BLaER1 (cell line): ENCODE results near the gene SMAD7.

Experiments used
- H3K27ac ChIP-seq: shearing (Covaris generic); formaldehyde crosslinking; 2 replicates; pipeline ENCODE4 v1.8.1; 2022
- H3K27me3 ChIP-seq: shearing (Covaris generic); formaldehyde crosslinking; 2 replicates; pipeline ENCODE4 v1.8.1; 2022
- H3K36me3 ChIP-seq: shearing (Covaris generic); formaldehyde crosslinking; 2 replicates; pipeline ENCODE4 v1.8.1; 2022
- H3K4me1 ChIP-seq: shearing (Covaris generic); formaldehyde crosslinking; 2 replicates; pipeline ENCODE4 v1.8.1; 2022
- H3K4me2 ChIP-seq: shearing (Covaris generic); formaldehyde crosslinking; 2 replicates; pipeline ENCODE4 v1.8.1; 2022
- H3K4me3 ChIP-seq: shearing (Covaris generic); formaldehyde crosslinking; 2 replicates; pipeline ENCODE4 v1.8.1; 2022
- H3K9ac ChIP-seq: shearing (Covaris generic); formaldehyde crosslinking; 2 replicates; pipeline ENCODE4 v1.8.1; 2022
- H3K9me3 ChIP-seq: shearing (Covaris generic); formaldehyde crosslinking; 2 replicates; pipeline ENCODE4 v1.8.1; 2022
- H4K20me1 ChIP-seq: shearing (Covaris generic); formaldehyde crosslinking; 2 replicates; pipeline ENCODE4 v1.8.1; 2022
- Cebpa-rat ChIP-seq: shearing (Covaris generic); IDR thresholded peaks from 2 replicates; pipeline ENCODE4 v1.8.1; 2022

Gene SMAD7

GRCh38 chr18:48909721-48910120 is 41.0 kb downstream of the SMAD7 start:
- Histone ChIP-seq H3K4me3 (no peak overlapping the region), H3K27ac (no peak overlapping the region)
- TF ChIP-seq Cebpa-rat, result no peak

DNA sequence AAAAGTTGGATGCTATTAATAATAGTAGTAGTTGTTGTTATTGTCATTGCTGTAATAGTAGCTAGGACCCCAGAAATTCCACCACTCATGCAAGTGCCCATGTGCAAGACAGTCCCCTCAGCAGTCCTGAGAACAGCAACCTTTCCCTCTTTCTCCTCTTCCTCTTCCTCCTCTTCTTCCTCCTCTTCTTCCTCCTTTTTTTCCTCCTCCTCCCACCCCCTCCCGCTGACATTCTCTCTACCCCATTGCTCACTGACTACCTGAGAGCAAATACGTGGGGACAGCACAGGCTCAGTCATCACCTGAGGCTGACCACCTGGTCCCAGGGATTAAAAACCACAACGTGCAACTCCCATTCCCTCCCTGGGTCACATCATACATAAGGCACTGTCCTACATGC is 41.8 kb downstream of the SMAD7 start:
- no peak for TF ChIP-seq Cebpa-rat
- H3K27ac ChIP-seq, result no peak overlapping the region
- no peaks in the 10 kb centered on the region for H3K27me3 ChIP-seq
- H4K20me1 ChIP-seq, result no peaks in the 10 kb centered on the region
- H3K4me1 ChIP-seq, result peaks cover 7% of the 10 kb centered on the region
- H3K4me3 ChIP-seq, result no peak overlapping the region
- no peaks in the 10 kb centered on the region for H3K36me3 ChIP-seq
- peaks cover 15% of the 10 kb centered on the region for H3K9me3 ChIP-seq
- H3K9ac ChIP-seq, result no peak overlapping the region
- H3K4me2 ChIP-seq, result no peak overlapping the region

More at GRCh38 chr18:48909721-48910120, 41.0 kb downstream of the SMAD7 start:
- no peaks in the 10 kb centered on the region for H4K20me1 ChIP-seq
- peaks cover 7% of the 10 kb centered on the region for H3K9me3 ChIP-seq
- H3K9ac ChIP-seq, result no peak overlapping the region
- peaks cover 12% of the 10 kb centered on the region for H3K4me1 ChIP-seq
- H3K4me2 ChIP-seq, result peak overlapping the region; percentile 17; the same call in 1 of the 2 replicates
- no peaks in the 10 kb centered on the region for H3K27me3 ChIP-seq
- H3K36me3 ChIP-seq, result no peaks in the 10 kb centered on the region

DNA sequence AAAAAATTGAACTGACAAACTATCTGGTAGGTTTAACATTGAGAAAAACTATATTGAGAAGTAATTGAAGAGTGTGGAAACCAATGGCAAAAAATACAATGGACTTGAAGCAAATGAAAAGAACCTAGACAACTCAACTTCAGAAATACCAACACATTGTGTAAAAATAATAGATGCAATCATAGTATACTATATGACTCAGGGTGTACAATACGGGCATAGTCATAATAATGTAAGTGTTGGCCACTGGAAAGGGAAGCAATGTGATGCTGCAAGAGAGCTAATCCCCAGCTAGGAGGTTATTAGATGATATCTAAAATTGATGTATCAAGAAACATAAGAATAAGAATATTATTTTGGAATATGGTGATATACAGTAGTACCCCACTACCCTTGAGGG is 45.3 kb downstream of the SMAD7 start:
- no peaks in the 10 kb centered on the region for H4K20me1 ChIP-seq
- no peaks in the 10 kb centered on the region for H3K27me3 ChIP-seq
- H3K27ac ChIP-seq, result no peak overlapping the region
- TF ChIP-seq Cebpa-rat, result no peak
- no peak overlapping the region for H3K9ac ChIP-seq
- H3K4me1 ChIP-seq, result peaks cover 7% of the 10 kb centered on the region
- no peak overlapping the region for H3K4me2 ChIP-seq
- no peak overlapping the region for H3K4me3 ChIP-seq
- peaks cover 17% of the 10 kb centered on the region for H3K9me3 ChIP-seq
- no peaks in the 10 kb centered on the region for H3K36me3 ChIP-seq

- Histone ChIP-seq H3K9ac (no peak overlapping the region), H3K27me3 (no peaks in the 10 kb centered on the region), H3K9me3 (peaks cover 17% of the 10 kb centered on the region), H3K4me3 (no peak overlapping the region), H3K36me3 (no peaks in the 10 kb centered on the region), H4K20me1 (no peaks in the 10 kb centered on the region), H3K27ac (no peak overlapping the region), H3K4me1 (peaks cover 4% of the 10 kb centered on the region), H3K4me2 (no peak overlapping the region)
- no peak for TF ChIP-seq Cebpa-rat
Observed at GRCh38 chr18:48904847-48905394, 45.8 kb downstream of the SMAD7 start.

GRCh38 chr18:48904091-48904490 is 46.7 kb downstream of the SMAD7 start:
- Histone ChIP-seq H3K9me3 (peaks cover 17% of the 10 kb centered on the region), H4K20me1 (no peaks in the 10 kb centered on the region), H3K27me3 (no peaks in the 10 kb centered on the region), H3K4me2 (no peak overlapping the region), H3K27ac (no peak overlapping the region), H3K4me3 (no peak overlapping the region), H3K36me3 (no peaks in the 10 kb centered on the region), H3K9ac (no peak overlapping the region), H3K4me1 (no peaks in the 10 kb centered on the region; the same call in 1 of the 2 replicates)
- TF ChIP-seq Cebpa-rat, result no peak

GRCh38 chr18:48902856-48903601 is 47.7 kb downstream of the SMAD7 start:
- H3K4me2 ChIP-seq, result no peak overlapping the region
- H3K9ac ChIP-seq, result no peak overlapping the region
- no peaks in the 10 kb centered on the region; the same call in 1 of the 2 replicates for H3K4me1 ChIP-seq
- H3K9me3 ChIP-seq, result peaks cover 17% of the 10 kb centered on the region
- no peak overlapping the region for H3K4me3 ChIP-seq
- no peaks in the 10 kb centered on the region for H3K36me3 ChIP-seq
- H3K27me3 ChIP-seq, result no peaks in the 10 kb centered on the region
- H4K20me1 ChIP-seq, result no peaks in the 10 kb centered on the region
- no peak for TF ChIP-seq Cebpa-rat
- H3K27ac ChIP-seq, result no peak overlapping the region

DNA sequence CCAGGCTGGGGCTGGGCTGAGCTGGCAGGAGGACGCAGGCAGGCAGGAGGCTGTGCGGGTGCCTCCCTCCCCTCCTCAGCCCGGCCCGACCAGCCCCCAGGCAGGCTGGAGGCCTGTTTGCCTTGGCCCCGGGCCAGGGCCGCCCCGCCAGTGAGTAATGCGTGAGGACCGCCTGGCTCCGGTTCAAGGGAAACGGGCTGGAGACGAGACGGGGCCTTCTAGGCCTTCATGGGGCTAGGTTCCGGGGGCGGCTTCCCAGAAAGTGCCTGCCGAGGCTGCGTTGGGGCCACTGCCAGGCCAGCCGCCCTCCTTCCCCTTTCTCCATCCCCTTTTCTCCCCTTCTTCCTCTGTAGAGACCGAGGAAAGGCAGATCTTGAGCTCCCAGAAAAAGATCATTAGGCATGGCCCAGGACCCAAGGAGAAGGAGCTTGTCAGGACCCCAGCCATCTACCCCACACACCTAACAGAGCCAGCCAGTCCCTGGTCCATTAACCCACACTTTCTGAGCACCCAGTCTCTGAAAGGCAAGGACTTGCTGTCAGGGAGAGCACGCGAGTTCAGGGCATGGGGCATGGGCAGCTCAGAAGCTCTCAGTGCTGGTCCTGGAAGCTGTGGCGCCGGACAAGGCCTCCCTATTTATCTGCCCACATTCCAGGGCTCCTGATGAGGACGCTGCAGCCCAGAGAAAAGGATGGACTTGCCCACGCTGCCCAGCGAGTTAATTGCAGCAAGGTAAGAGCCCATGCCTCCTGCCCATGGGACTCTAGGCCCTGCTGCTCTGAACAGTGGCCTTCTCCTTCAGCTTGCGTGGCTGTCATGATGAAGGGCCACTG is 48.5 kb downstream of the SMAD7 start:
- H3K27me3 ChIP-seq, result no peaks in the 10 kb centered on the region
- no peak for TF ChIP-seq Cebpa-rat
- H3K27ac ChIP-seq, result no peak overlapping the region
- no peak overlapping the region for H3K9ac ChIP-seq
- no peak overlapping the region for H3K4me3 ChIP-seq
- no peaks in the 10 kb centered on the region for H4K20me1 ChIP-seq
- peaks cover 17% of the 10 kb centered on the region for H3K9me3 ChIP-seq
- H3K4me2 ChIP-seq, result no peak overlapping the region
- H3K36me3 ChIP-seq, result no peaks in the 10 kb centered on the region
- H3K4me1 ChIP-seq, result peaks cover 4% of the 10 kb centered on the region

GRCh38 chr18:48901145-48902022 is 49.4 kb downstream of the SMAD7 start:
- no peak overlapping the region for H3K9ac ChIP-seq
- TF ChIP-seq Cebpa-rat, result no peak

GRCh38 chr18:48900469-48900868 is 50.3 kb downstream of the SMAD7 start:
- Histone ChIP-seq H3K36me3 (no peaks in the 10 kb centered on the region), H3K27ac (no peak overlapping the region), H3K9me3 (peaks cover 17% of the 10 kb centered on the region), H3K9ac (no peak overlapping the region), H3K4me1 (peaks cover 22% of the 10 kb centered on the region), H3K4me2 (no peak overlapping the region), H3K27me3 (no peaks in the 10 kb centered on the region), H4K20me1 (no peaks in the 10 kb centered on the region), H3K4me3 (no peak overlapping the region)
- TF ChIP-seq Cebpa-rat, result no peak

More at GRCh38 chr18:48901145-48902022, 49.4 kb downstream of the SMAD7 start:
- peaks cover 12% of the 10 kb centered on the region for H3K4me1 ChIP-seq
- no peaks in the 10 kb centered on the region for H3K27me3 ChIP-seq
- peaks cover 17% of the 10 kb centered on the region for H3K9me3 ChIP-seq
- H3K27ac ChIP-seq, result no peak overlapping the region
- no peak overlapping the region for H3K4me2 ChIP-seq
- H3K36me3 ChIP-seq, result no peaks in the 10 kb centered on the region
- H3K4me3 ChIP-seq, result no peak overlapping the region
- H4K20me1 ChIP-seq, result no peaks in the 10 kb centered on the region
